ENCODE results near the gene APEX2. TPM values are rescaled to one million over a fixed set of nuclear protein-coding genes. Genes with fewer than 3 reads are reported as not detected.
"Not testable (repeated sequence)": the region's sequence is repeated elsewhere in the genome, so short reads cannot be mapped to it uniquely, and the experiment has no call there.

The APEX2 gene
- total and polyA plus RNA-seq, 2 of the 4 experiments (the other 2 are of a cell fraction) = 3.4 to 16.5 TPM

GRCh38 chrX:55050599-55050998, 50.4 kb downstream of the APEX2 start:
- H3K27ac ChIP-seq (ENCODE audit: insufficient read depth, low read length); H4K20me1 ChIP-seq (ENCODE audit: insufficient read depth, low read length); H3K27me3 ChIP-seq (ENCODE audit: control insufficient read depth, insufficient read depth, low read length); H3K9me1 ChIP-seq (ENCODE audit: insufficient read depth, low read length); H3K4me3 ChIP-seq (ENCODE audit: insufficient read depth, low read depth, low read length); H3K14ac ChIP-seq (replicated peaks; ENCODE audit: low read depth, low read length); H4K91ac ChIP-seq (ENCODE audit: insufficient read depth, low read depth, low read length); H3K18ac ChIP-seq (ENCODE audit: low read depth, low read length); BruUV-seq (replicated peaks); DNase-seq; H3K9me3 ChIP-seq (ENCODE audit: control insufficient read depth, insufficient read depth, low read length); H2BK15ac ChIP-seq (ENCODE audit: low read depth, low read length); H3K56ac ChIP-seq (ENCODE audit: extremely low read depth, insufficient read depth, low read length); H4K5ac ChIP-seq (ENCODE audit: low read depth, low read length); CTCF ChIA-PET; H2BK20ac ChIP-seq (ENCODE audit: low read depth, low read length); H4K8ac ChIP-seq (ENCODE audit: low read depth in 2 of 2, low read length in 2 of 2); in situ Hi-C loops (cut with MboI; ENCODE audit: low sequenced_read_pairs); H2BK120ac ChIP-seq (ENCODE audit: low read depth, low read length); dilution Hi-C loops (cut with HindIII; ENCODE audit: low sequenced_read_pairs, unreplicated experiment); POLR2A ChIA-PET (ENCODE audit: unreplicated experiment); H3K4ac ChIP-seq (ENCODE audit: low read depth, low read length); H3K4me2 ChIP-seq (ENCODE audit: low read depth, low read length); H2AK5ac ChIP-seq (ENCODE audit: low read depth, low read length); H3K36me3 ChIP-seq (ENCODE audit: control insufficient read depth, insufficient read depth, low read length); H2BK5ac ChIP-seq (ENCODE audit: low read depth, low read length, poor library complexity, severe bottlenecking); H3K4me1 ChIP-seq (ENCODE audit: control insufficient read depth, insufficient read depth, low read length); H3K79me1 ChIP-seq (ENCODE audit: low read depth in 1 of 2, low read length in 2 of 2); H3K9ac ChIP-seq (ENCODE audit: low read depth, low read length); H2AK9ac ChIP-seq (replicated peaks; ENCODE audit: low read depth, low read length, poor library complexity); H2AFZ ChIP-seq (replicated peaks; ENCODE audit: low read length, poor library complexity); ATAC-seq (ENCODE audit: low read depth); H3K23ac ChIP-seq (ENCODE audit: low read depth, low read length): not testable (repeated sequence)
- WGBS, 2 experiments (ENCODE audit: extremely low coverage in 2 of 2, insufficient read length in 1 of 2) = no CpG with 5 or more reads among the region's 2 CpGs
- intact Hi-C loops (cut with micrococcal nuclease) = loop anchor here (10.0 kb wide), 1 partner anchor 806 kb away; no protein-coding TSS in a partner anchor
